ENCODE measurements around the gene ZNF749. TPM values are rescaled to one million over a fixed set of nuclear protein-coding genes. Genes with fewer than 3 reads are reported as not detected.

The ZNF749 gene
- polyA plus RNA-seq, 1 of the 3 experiments (the other 2 are of a cell fraction) = 14.9 TPM

- TF ChIP-seq CTCF (IDR thresholded peaks at IDR 0.05) (peak; percentile 24), USF1 (IDR thresholded peaks at IDR 0.05; ENCODE audit: borderline replicate concordance, low read depth) (no peak), YY1 (IDR thresholded peaks at IDR 0.05; ENCODE audit: low read depth) (no peak), FOSL2 (IDR thresholded peaks at IDR 0.05; ENCODE audit: borderline replicate concordance, low read depth) (peak; percentile 12; the same call in 1 of the 2 replicates), RFX5 (IDR thresholded peaks at IDR 0.05; ENCODE audit: low read length) (peak; percentile 26; the same call in 1 of the 2 replicates), MXI1 (IDR thresholded peaks at IDR 0.05; ENCODE audit: low read depth, low read length) (peak; percentile 82), TEAD4 (IDR thresholded peaks at IDR 0.05; ENCODE audit: borderline replicate concordance, insufficient read depth) (no peak), GABPA (IDR thresholded peaks at IDR 0.05; ENCODE audit: low read depth) (peak; percentile 91), CHD2 (IDR thresholded peaks at IDR 0.05; ENCODE audit: low read length, partially characterized antibody) (peak; percentile 97), FOXJ3 (CRISPR knock-in tag; IDR thresholded peaks at IDR 0.05) (0 out of 2 replicates have a peak, but pooled peaks have one; percentile 47)
Measured at GRCh38 chr19:57389730-57390598, 45.2 kb upstream of the ZNF749 start, which contains the start of gene ZNF548 (continued).

- H2AFZ ChIP-seq (ENCODE audit: low read depth) = no peak overlapping the region
- H3K79me2 ChIP-seq (ENCODE audit: insufficient read depth) = peaks cover 56% of the 10 kb centered on the region
- no peak overlapping the region for H3K27ac ChIP-seq (ENCODE audit: low read depth in 2 of 2, low read length in 1 of 2)
- peaks cover 43 to 47% of the 10 kb centered on the region in 2 experiments for H3K36me3 ChIP-seq (replicated peaks in 1 of 2; ENCODE audit: control insufficient read depth in 1 of 2, insufficient read depth in 2 of 2, low read length in 1 of 2)
- WGBS (ENCODE audit: low lambda C conversion rate) = 74% methylated on average over 5 of the region's 5 CpGs
- H3F3A ChIP-seq (replicated peaks; ENCODE audit: insufficient read depth) = peaks cover 5% of the 10 kb centered on the region
- H4K20me1 ChIP-seq (ENCODE audit: insufficient read depth) = no peaks in the 10 kb centered on the region
- TF ChIP-seq RCOR1 (IDR thresholded peaks at IDR 0.05; ENCODE audit: low read length) (no peak), RAD21 (IDR thresholded peaks at IDR 0.05; ENCODE audit: low read length) (no peak), SIN3A (IDR thresholded peaks at IDR 0.05; ENCODE audit: borderline replicate concordance, low read depth, low read length) (no peak), GATA2 (CRISPR knock-in tag; IDR thresholded peaks at IDR 0.05) (no peak)
- peaks cover 0 to 4% of the 10 kb centered on the region in 2 experiments; a peak in 2 of 4 replicates for H3K4me1 ChIP-seq (ENCODE audit: control insufficient read depth in 1 of 2, insufficient read depth in 2 of 2, low read depth in 1 of 2, low read length in 1 of 2)
- no peaks in the 10 kb centered on the region for H3K9me2 ChIP-seq
- ChIA-PET CTCF (no interaction called here), POLR2A (no interaction called here)
- H3K9ac ChIP-seq = no peak overlapping the region
- DNase-seq = no peak
- H3K4me2 ChIP-seq = no peak overlapping the region
- H3K9me3 ChIP-seq = no peaks in the 10 kb centered on the region; the same call in 1 of the 2 replicates
- no peaks in the 10 kb centered on the region for H3K27me3 ChIP-seq (ENCODE audit: insufficient read depth)
- H3K4me3 ChIP-seq (ENCODE audit: low read depth in 2 of 2, low read length in 1 of 2) = no peak overlapping the region
Measured at GRCh38 chr19:57395710-57396109, 39.4 kb upstream of the ZNF749 start.

Data from SK-N-SH (cell line).